GM23338 (cell line): ENCODE data around the gene XIRP2. TPM values are rescaled to one million over a fixed set of nuclear protein-coding genes. Genes with fewer than 3 reads are reported as not detected.

ENCODE experiments used
- ATAC-seq: fragments of 200-7000 bp; cut with Tn5 transposase; 3 replicates; pipeline ENCODE4 v1.9.1; 2020
- DNase-seq: peaks from one replicate; pipeline ENCODE4 v3.0.0-alpha.2; 2015; ENCODE audit warnings: low spot score
- H2AFZ ChIP-seq: fragments of 200-600 bp; sonication (generic); 2 replicates; pipeline ENCODE4 v1.8.0; 2016; ENCODE audit warnings: antibody characterized with exemption, mild to moderate bottlenecking, moderate library complexity
- H3F3A ChIP-seq: fragments of 200-600 bp; sonication (generic); replicated peaks from 2 replicates; pipeline ENCODE4 v1.8.0; 2017; ENCODE audit warnings: antibody characterized with exemption, mixed run types, low read depth
- H3K27ac ChIP-seq: fragments of 200-600 bp; sonication (generic); 2 replicates; pipeline ENCODE4 v1.6.1; 2016; ENCODE audit warnings: low read depth
- H3K27me3 ChIP-seq: fragments of 200-600 bp; sonication (generic); 2 replicates; pipeline ENCODE4 v1.8.0; 2016; ENCODE audit warnings: mild to moderate bottlenecking, mixed run types, moderate library complexity; ENCODE audit not compliant: insufficient read depth
- H3K36me3 ChIP-seq: fragments of 200-600 bp; sonication (generic); 2 replicates; pipeline ENCODE4 v1.8.0; 2016; ENCODE audit warnings: mild to moderate bottlenecking; ENCODE audit not compliant: insufficient read depth
- H3K4me1 ChIP-seq: fragments of 200-600 bp; sonication (generic); 2 replicates; pipeline ENCODE4 v1.8.0; 2016; ENCODE audit warnings: mild to moderate bottlenecking, moderate library complexity; ENCODE audit not compliant: insufficient read depth
- H3K4me2 ChIP-seq: fragments of 200-600 bp; sonication (generic); 2 replicates; pipeline ENCODE4 v1.7.1; 2017; ENCODE audit warnings: mixed run types
- H3K4me3 ChIP-seq: fragments of 200-600 bp; sonication (generic); 2 replicates; pipeline ENCODE4 v1.6.1; 2016; ENCODE audit warnings: mixed run types
- H3K79me2 ChIP-seq: fragments of 200-600 bp; sonication (generic); replicated peaks from 2 replicates; pipeline ENCODE4 v1.8.0; 2017; ENCODE audit warnings: mild to moderate bottlenecking; ENCODE audit not compliant: insufficient read depth
- H3K9me2 ChIP-seq: fragments of 200-600 bp; sonication (generic); 2 replicates; pipeline ENCODE4 v1.8.0; 2017; ENCODE audit not compliant: insufficient read depth
- H4K20me1 ChIP-seq: fragments of 200-600 bp; sonication (generic); replicated peaks from 2 replicates; pipeline ENCODE4 v1.8.0; 2017; ENCODE audit warnings: mild to moderate bottlenecking; ENCODE audit not compliant: insufficient read depth
- H3K27ac Mint-ChIP-seq: 2 replicates; pipeline ENCODE4 v1.8.0; 2020; ENCODE audit warnings: inconsistent platforms, mild to moderate bottlenecking, moderate library complexity, mixed read lengths
- H3K27me3 Mint-ChIP-seq: 3 replicates; pipeline ENCODE4 v1.8.0; 2022; ENCODE audit warnings: low read depth, mild to moderate bottlenecking, moderate library complexity, mixed read lengths, inconsistent platforms; ENCODE audit not compliant: insufficient read depth, poor library complexity
- H3K36me3 Mint-ChIP-seq: 3 replicates; pipeline ENCODE4 v1.8.0; 2021; ENCODE audit warnings: low read depth, mild to moderate bottlenecking, inconsistent platforms, moderate library complexity, mixed read lengths
- H3K4me1 Mint-ChIP-seq: 3 replicates; pipeline ENCODE4 v1.8.0; 2020; ENCODE audit warnings: mild to moderate bottlenecking, inconsistent platforms, mixed read lengths
- H3K4me3 Mint-ChIP-seq: 3 replicates; pipeline ENCODE4 v1.8.0; 2021; ENCODE audit warnings: moderate library complexity, mild to moderate bottlenecking, inconsistent platforms, mixed read lengths
- H3K9me3 Mint-ChIP-seq: 3 replicates; pipeline ENCODE4 v1.8.0; 2020; ENCODE audit warnings: moderate library complexity, mild to moderate bottlenecking, inconsistent platforms, mixed read lengths
- CREB1 ChIP-seq: fragments of 250-450 bp; sonication (Bioruptor Pico); IDR thresholded peaks from 2 replicates; pipeline ENCODE4 v1.5.0; 2020; ENCODE audit warnings: low read depth, mild to moderate bottlenecking, moderate library complexity
- EZH2 ChIP-seq: fragments of 200-600 bp; sonication (generic); IDR thresholded peaks from one replicate; pipeline ENCODE4 v1.8.0; 2017; ENCODE audit warnings: antibody characterized with exemption, mild to moderate bottlenecking, low read depth; ENCODE audit not compliant: unreplicated experiment
- EZH2phosphoT487 ChIP-seq: fragments of 200-600 bp; sonication (generic); IDR thresholded peaks from one replicate; pipeline ENCODE4 v1.8.1; 2018; ENCODE audit warnings: antibody characterized with exemption; ENCODE audit not compliant: unreplicated experiment
- POLR2AphosphoS5 ChIP-seq: IDR thresholded peaks from 2 replicates; pipeline ENCODE4 v1.6.1; 2016; ENCODE audit warnings: antibody characterized with exemption, low read depth
- ZNF114 ChIP-seq: fragments of 250-450 bp; sonication (Bioruptor Pico); IDR thresholded peaks from 2 replicates; pipeline ENCODE4 v1.5.0; 2020; ENCODE audit warnings: mild to moderate bottlenecking, moderate library complexity
- polyA plus RNA-seq: library from polyadenylated mRNA; unstranded; fragments of >200 nt; fragmentation: Nextera tagmentation; extraction: Ambion mirVana; gene quantifications from 2 replicates; pipeline ENCODE4 v1.2.1, GENCODE V29; 2016
- total RNA-seq: library from RNA; depleted of rRNA; stranded (reverse); fragments of >200 nt; shearing (Covaris generic); gene quantifications from 2 replicates; pipeline ENCODE4 v1.2.3, GENCODE V29; 2014
- TF ChIP-seq, protein P1 (sequence below): fragments of 250-450 bp; sonication (Bioruptor Pico); IDR thresholded peaks from 2 replicates; pipeline ENCODE4 v1.5.0; 2020; ENCODE audit warnings: mild to moderate bottlenecking, moderate library complexity
- TF ChIP-seq, protein P2 (sequence below): IDR thresholded peaks from 2 replicates; pipeline ENCODE4 v1.6.1; 2016; ENCODE audit warnings: antibody characterized with exemption
- TF ChIP-seq, protein P3 (sequence below), 2 experiments: fragments of 200-600 bp in 1 of 2; sonication (generic) in 1 of 2; conservative IDR thresholded peaks; 2 replicates each; pipeline versions ENCODE4 v1.5.1 to v1.6.1; 2016 to 2017; ENCODE audit warnings: antibody characterized with exemption in 2 of 2, low read depth in 2 of 2, mild to moderate bottlenecking in 2 of 2, moderate library complexity in 1 of 2

The XIRP2 gene
- total and polyA plus RNA-seq, 2 experiments from 2014 or later, result 0.17 to 0.31 TPM

DNA sequence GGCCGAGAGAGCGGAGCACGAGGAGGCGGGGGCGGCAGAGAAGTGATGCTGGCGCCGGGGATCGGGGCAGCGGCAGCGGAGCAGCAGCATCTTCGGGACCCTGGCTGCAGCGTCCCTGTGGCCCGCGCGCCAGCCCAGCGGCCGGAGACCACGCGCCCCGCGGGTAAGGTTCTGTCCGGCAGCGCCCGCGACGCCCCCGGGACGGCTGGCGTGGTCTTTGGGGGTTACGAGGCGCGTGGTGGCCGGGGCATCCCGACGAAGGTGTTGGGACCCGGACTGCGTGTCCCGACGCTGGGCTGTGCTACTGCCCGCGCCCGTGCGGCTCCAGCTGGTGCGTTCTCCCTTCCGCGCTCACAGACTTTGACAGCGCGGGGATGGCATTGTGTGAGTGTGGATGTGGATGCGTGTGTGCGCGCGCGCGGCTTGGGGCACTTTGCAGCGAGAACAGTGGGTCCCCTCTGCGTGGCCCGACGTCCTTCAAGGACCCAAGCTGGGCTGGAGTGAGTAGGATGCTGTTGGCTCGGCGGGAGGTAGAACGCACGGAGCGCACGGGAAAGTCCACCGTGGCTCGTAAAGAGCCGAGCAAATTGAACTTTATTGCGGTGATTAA lies 405.0 kb downstream of the XIRP2 start (continued):
- TF ChIP-seq, protein P1, sequence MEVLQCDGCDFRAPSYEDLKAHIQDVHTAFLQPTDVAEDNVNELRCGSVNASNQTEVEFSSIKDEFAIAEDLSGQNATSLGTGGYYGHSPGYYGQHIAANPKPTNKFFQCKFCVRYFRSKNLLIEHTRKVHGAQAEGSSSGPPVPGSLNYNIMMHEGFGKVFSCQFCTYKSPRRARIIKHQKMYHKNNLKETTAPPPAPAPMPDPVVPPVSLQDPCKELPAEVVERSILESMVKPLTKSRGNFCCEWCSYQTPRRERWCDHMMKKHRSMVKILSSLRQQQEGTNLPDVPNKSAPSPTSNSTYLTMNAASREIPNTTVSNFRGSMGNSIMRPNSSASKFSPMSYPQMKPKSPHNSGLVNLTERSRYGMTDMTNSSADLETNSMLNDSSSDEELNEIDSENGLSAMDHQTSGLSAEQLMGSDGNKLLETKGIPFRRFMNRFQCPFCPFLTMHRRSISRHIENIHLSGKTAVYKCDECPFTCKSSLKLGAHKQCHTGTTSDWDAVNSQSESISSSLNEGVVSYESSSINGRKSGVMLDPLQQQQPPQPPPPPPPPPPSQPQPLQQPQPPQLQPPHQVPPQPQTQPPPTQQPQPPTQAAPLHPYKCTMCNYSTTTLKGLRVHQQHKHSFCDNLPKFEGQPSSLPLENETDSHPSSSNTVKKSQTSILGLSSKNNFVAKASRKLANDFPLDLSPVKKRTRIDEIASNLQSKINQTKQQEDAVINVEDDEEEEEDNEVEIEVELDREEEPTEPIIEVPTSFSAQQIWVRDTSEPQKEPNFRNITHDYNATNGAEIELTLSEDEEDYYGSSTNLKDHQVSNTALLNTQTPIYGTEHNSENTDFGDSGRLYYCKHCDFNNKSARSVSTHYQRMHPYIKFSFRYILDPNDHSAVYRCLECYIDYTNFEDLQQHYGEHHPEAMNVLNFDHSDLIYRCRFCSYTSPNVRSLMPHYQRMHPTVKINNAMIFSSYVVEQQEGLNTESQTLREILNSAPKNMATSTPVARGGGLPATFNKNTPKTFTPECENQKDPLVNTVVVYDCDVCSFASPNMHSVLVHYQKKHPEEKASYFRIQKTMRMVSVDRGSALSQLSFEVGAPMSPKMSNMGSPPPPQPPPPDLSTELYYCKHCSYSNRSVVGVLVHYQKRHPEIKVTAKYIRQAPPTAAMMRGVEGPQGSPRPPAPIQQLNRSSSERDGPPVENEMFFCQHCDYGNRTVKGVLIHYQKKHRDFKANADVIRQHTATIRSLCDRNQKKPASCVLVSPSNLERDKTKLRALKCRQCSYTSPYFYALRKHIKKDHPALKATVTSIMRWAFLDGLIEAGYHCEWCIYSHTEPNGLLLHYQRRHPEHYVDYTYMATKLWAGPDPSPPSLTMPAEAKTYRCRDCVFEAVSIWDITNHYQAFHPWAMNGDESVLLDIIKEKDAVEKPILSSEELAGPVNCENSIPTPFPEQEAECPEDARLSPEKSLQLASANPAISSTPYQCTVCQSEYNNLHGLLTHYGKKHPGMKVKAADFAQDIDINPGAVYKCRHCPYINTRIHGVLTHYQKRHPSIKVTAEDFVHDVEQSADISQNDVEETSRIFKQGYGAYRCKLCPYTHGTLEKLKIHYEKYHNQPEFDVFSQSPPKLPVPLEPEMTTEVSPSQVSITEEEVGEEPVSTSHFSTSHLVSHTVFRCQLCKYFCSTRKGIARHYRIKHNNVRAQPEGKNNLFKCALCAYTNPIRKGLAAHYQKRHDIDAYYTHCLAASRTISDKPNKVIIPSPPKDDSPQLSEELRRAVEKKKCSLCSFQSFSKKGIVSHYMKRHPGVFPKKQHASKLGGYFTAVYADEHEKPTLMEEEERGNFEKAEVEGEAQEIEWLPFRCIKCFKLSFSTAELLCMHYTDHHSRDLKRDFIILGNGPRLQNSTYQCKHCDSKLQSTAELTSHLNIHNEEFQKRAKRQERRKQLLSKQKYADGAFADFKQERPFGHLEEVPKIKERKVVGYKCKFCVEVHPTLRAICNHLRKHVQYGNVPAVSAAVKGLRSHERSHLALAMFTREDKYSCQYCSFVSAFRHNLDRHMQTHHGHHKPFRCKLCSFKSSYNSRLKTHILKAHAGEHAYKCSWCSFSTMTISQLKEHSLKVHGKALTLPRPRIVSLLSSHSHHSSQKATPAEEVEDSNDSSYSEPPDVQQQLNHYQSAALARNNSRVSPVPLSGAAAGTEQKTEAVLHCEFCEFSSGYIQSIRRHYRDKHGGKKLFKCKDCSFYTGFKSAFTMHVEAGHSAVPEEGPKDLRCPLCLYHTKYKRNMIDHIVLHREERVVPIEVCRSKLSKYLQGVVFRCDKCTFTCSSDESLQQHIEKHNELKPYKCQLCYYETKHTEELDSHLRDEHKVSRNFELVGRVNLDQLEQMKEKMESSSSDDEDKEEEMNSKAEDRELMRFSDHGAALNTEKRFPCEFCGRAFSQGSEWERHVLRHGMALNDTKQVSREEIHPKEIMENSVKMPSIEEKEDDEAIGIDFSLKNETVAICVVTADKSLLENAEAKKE (CRISPR knock-in tag), result no peak
- no peak for TF ChIP-seq EZH2
- TF ChIP-seq CREB1 (CRISPR knock-in tag), result no peak
- no peak for TF ChIP-seq ZNF114 (CRISPR knock-in tag)

DNA sequence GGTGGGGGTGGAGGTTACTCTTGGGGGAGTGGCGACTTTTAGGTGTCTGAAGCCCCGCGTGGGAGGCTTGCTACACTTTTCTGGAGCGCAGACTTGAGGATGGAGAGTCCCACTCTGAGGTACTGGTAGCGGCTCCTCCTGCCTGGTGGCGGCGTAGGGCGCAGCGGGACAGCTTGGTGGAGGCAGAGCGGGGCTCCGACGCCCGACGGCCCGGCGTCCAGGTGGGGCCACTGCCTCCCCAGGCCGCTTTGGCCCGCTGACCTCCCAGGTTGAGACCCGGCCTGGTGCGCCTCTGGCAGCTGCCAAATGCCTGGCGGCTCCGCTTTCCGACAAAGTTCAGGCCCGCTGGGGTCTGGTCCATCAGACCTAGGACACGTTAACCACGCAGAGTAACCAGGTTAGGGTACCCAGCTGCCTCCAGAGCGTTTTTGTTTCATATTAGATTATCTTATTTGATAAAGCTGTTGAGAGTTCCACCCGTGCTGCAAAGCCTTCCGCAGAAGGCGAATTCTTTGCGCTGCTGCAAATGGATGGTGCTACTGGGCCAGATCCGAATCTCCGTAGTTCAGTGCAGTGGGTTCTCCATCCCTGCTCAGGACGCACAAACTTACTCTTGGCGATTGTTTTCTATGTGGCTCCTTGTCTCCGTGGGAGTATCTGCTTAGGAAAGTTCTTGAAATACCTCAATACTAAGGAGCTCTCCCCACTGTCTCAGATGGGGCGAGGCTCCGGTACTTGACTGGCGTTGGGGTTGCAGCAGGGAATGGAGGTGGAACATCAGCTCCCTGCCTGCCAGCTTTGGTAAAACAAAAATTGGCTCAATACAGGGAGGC lies 405.9 kb downstream of the XIRP2 start:
- Mint-ChIP-seq H3K4me1 (peaks cover 50% of the 10 kb centered on the region), H3K36me3 (no peaks in the 10 kb centered on the region; the same call in 2 of the 3 replicates), H3K27ac (no peak overlapping the region), H3K4me3 (peak overlapping the region; percentile 94), H3K27me3 (peaks cover 4% of the 10 kb centered on the region), H3K9me3 (peaks cover 2% of the 10 kb centered on the region; the same call in 1 of the 3 replicates)
- Histone ChIP-seq H3K27ac (no peak overlapping the region), H3K27me3 (peaks cover 16% of the 10 kb centered on the region; the same call in 1 of the 2 replicates), H2AFZ (no peak overlapping the region), H4K20me1 (no peaks in the 10 kb centered on the region; the same call in 1 of the 2 replicates), H3K4me3 (peak overlapping the region; percentile 69), H3K4me2 (peak overlapping the region; percentile 82), H3F3A (no peaks in the 10 kb centered on the region; the same call in 1 of the 2 replicates), H3K4me1 (peaks cover 49% of the 10 kb centered on the region), H3K36me3 (no peaks in the 10 kb centered on the region), H3K79me2 (peaks cover 58% of the 10 kb centered on the region), H3K9me2 (no peaks in the 10 kb centered on the region)
- TF ChIP-seq, protein P2, sequence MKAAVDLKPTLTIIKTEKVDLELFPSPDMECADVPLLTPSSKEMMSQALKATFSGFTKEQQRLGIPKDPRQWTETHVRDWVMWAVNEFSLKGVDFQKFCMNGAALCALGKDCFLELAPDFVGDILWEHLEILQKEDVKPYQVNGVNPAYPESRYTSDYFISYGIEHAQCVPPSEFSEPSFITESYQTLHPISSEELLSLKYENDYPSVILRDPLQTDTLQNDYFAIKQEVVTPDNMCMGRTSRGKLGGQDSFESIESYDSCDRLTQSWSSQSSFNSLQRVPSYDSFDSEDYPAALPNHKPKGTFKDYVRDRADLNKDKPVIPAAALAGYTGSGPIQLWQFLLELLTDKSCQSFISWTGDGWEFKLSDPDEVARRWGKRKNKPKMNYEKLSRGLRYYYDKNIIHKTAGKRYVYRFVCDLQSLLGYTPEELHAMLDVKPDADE, result no peak
- TF ChIP-seq, protein P3, sequence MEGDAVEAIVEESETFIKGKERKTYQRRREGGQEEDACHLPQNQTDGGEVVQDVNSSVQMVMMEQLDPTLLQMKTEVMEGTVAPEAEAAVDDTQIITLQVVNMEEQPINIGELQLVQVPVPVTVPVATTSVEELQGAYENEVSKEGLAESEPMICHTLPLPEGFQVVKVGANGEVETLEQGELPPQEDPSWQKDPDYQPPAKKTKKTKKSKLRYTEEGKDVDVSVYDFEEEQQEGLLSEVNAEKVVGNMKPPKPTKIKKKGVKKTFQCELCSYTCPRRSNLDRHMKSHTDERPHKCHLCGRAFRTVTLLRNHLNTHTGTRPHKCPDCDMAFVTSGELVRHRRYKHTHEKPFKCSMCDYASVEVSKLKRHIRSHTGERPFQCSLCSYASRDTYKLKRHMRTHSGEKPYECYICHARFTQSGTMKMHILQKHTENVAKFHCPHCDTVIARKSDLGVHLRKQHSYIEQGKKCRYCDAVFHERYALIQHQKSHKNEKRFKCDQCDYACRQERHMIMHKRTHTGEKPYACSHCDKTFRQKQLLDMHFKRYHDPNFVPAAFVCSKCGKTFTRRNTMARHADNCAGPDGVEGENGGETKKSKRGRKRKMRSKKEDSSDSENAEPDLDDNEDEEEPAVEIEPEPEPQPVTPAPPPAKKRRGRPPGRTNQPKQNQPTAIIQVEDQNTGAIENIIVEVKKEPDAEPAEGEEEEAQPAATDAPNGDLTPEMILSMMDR (conservative IDR thresholded peaks at IDR 0.05; ENCODE audit: low read depth in 2 of 2), result peak in 1 of 2 experiments; percentile 22; a peak in 1 of 4 replicates
- TF ChIP-seq POLR2AphosphoS5 (no peak), EZH2phosphoT487 (no peak)
- peak; percentile 73 for DNase-seq
- peak; percentile 55 for ATAC-seq
